HepG2 (cell line): ENCODE measurements around the gene UAP1L1. TPM values are rescaled to one million over a fixed set of nuclear protein-coding genes. Genes with fewer than 3 reads are reported as not detected.

ENCODE experiments used
- CBX1 ChIP-seq: IDR thresholded peaks from one replicate; pipeline ENCODE4 v1.6.1; 2016; ENCODE audit warnings: antibody characterized with exemption, low read depth
- CHCHD3 ChIP-seq: sonication (generic); formaldehyde crosslinking; IDR thresholded peaks from 2 replicates; pipeline ENCODE4 v1.8.0; 2022; ENCODE audit warnings: mild to moderate bottlenecking, missing genetic modification reagents, moderate library complexity
- DR1 ChIP-seq: sonication (generic); formaldehyde crosslinking; IDR thresholded peaks from 2 replicates; pipeline ENCODE4 v1.8.0; 2021; ENCODE audit warnings: mild to moderate bottlenecking, missing genetic modification reagents, inconsistent platforms
- EEA1 ChIP-seq: sonication (generic); formaldehyde crosslinking; IDR thresholded peaks from 2 replicates; pipeline ENCODE4 v1.5.1; 2020; ENCODE audit warnings: mild to moderate bottlenecking, missing genetic modification reagents, borderline replicate concordance
- MTA1 ChIP-seq: sonication (generic); formaldehyde crosslinking; IDR thresholded peaks from 2 replicates; pipeline ENCODE4 v1.4.0; 2020; ENCODE audit warnings: missing genetic modification reagents, mild to moderate bottlenecking, borderline replicate concordance
- NAIF1 ChIP-seq: sonication (generic); formaldehyde crosslinking; IDR thresholded peaks from 2 replicates; pipeline ENCODE4 v1.5.0; 2020; ENCODE audit warnings: mild to moderate bottlenecking, missing genetic modification reagents, borderline replicate concordance
- NKX3-1 ChIP-seq: sonication (generic); formaldehyde crosslinking; IDR thresholded peaks from 2 replicates; pipeline ENCODE4 v1.5.0; 2020; ENCODE audit warnings: missing genetic modification reagents
- SIN3A ChIP-seq: IDR thresholded peaks from 2 replicates; pipeline ENCODE4 v1.6.1; 2011; ENCODE audit warnings: low read depth, mild to moderate bottlenecking, control low read depth, low read length, borderline replicate concordance
- SP140L ChIP-seq: sonication (generic); formaldehyde crosslinking; IDR thresholded peaks from 2 replicates; pipeline ENCODE4 v1.4.0; 2020; ENCODE audit warnings: missing genetic modification reagents, borderline replicate concordance
- ZIK1 ChIP-seq: sonication (generic); formaldehyde crosslinking; IDR thresholded peaks from 2 replicates; pipeline ENCODE4 v1.5.0; 2020; ENCODE audit warnings: mild to moderate bottlenecking, low read depth, missing genetic modification reagents, borderline replicate concordance
- ZNF224 ChIP-seq: sonication (generic); formaldehyde crosslinking; IDR thresholded peaks from 2 replicates; pipeline ENCODE4 v1.5.0; 2020; ENCODE audit warnings: mild to moderate bottlenecking, missing genetic modification reagents
- ZNF235 ChIP-seq: sonication (generic); formaldehyde crosslinking; IDR thresholded peaks from 2 replicates; pipeline ENCODE4 v1.8.1; 2023; ENCODE audit warnings: mild to moderate bottlenecking, missing genetic modification reagents, borderline replicate concordance
- ZNF367 ChIP-seq: sonication (generic); formaldehyde crosslinking; IDR thresholded peaks from 2 replicates; pipeline ENCODE4 v1.4.0; 2020; ENCODE audit warnings: missing genetic modification reagents, borderline replicate concordance
- ZNF678 ChIP-seq: sonication (generic); formaldehyde crosslinking; IDR thresholded peaks from 2 replicates; pipeline ENCODE4 v1.4.0; 2020; ENCODE audit warnings: mild to moderate bottlenecking, missing genetic modification reagents
- ZNF883 ChIP-seq: sonication (generic); formaldehyde crosslinking; IDR thresholded peaks from 2 replicates; pipeline ENCODE4 v1.5.1; 2020; ENCODE audit warnings: mild to moderate bottlenecking, missing genetic modification reagents; ENCODE audit errors: not compliant biosample characterization
- polyA plus RNA-seq, 8 experiments: library from polyadenylated mRNA; depleted of rRNA in 3 of 8; stranded (reverse) in 7 of 8; unstranded in 1 of 8; fragments of >200 nt; fragmentation: Illumina TruSeq in 4 of 8; extraction: Trizol in 4 of 8; gene quantifications; 2 replicates each; pipeline versions ENCODE4 v1.2.1 to v1.2.3, GENCODE V29; 2011 to 2016; ENCODE audit warnings: low read depth in 4 of 8, missing spikeins in 1 of 8, mixed read lengths in 1 of 8; ENCODE audit not compliant: insufficient read depth in 1 of 8
- total RNA-seq, 5 experiments: library from RNA; depleted of rRNA; stranded (reverse); fragments of >200 nt; fragmentation: Illumina TruSeq; extraction: Trizol; gene quantifications; 2 replicates each; pipeline ENCODE4 v1.2.3, GENCODE V29; 2016; ENCODE audit warnings: low read depth in 1 of 5
- TF ChIP-seq, protein P1 (sequence below): sonication (generic); formaldehyde crosslinking; IDR thresholded peaks from 2 replicates; pipeline ENCODE4 v1.4.0; 2020; ENCODE audit warnings: missing genetic modification reagents, mild to moderate bottlenecking, borderline replicate concordance
- TF ChIP-seq, protein P2 (sequence below): sonication (generic); formaldehyde crosslinking; conservative IDR thresholded peaks from 2 replicates; pipeline ENCODE4 v1.8.0; 2022; ENCODE audit warnings: missing genetic modification reagents
- TF ChIP-seq, protein P3 (sequence below): sonication (generic); formaldehyde crosslinking; IDR thresholded peaks from 2 replicates; pipeline ENCODE4 v1.8.1; 2023; ENCODE audit warnings: mild to moderate bottlenecking, moderate library complexity, missing genetic modification reagents
- TF ChIP-seq, protein P4 (sequence below): sonication (generic); formaldehyde crosslinking; conservative IDR thresholded peaks from 2 replicates; pipeline ENCODE4 v1.4.0; 2020; ENCODE audit warnings: missing genetic modification reagents
- TF ChIP-seq, protein P5 (sequence below): sonication (generic); formaldehyde crosslinking; conservative IDR thresholded peaks from 2 replicates; pipeline ENCODE4 v1.8.0; 2022; ENCODE audit warnings: mild to moderate bottlenecking, moderate library complexity, missing genetic modification reagents

The UAP1L1 gene
- total and polyA plus RNA-seq, 2 of the 13 experiments (the other 11 are each of a cell fraction or from before 2014, with no cell fraction given): 5.4 to 6.4 TPM

DNA sequence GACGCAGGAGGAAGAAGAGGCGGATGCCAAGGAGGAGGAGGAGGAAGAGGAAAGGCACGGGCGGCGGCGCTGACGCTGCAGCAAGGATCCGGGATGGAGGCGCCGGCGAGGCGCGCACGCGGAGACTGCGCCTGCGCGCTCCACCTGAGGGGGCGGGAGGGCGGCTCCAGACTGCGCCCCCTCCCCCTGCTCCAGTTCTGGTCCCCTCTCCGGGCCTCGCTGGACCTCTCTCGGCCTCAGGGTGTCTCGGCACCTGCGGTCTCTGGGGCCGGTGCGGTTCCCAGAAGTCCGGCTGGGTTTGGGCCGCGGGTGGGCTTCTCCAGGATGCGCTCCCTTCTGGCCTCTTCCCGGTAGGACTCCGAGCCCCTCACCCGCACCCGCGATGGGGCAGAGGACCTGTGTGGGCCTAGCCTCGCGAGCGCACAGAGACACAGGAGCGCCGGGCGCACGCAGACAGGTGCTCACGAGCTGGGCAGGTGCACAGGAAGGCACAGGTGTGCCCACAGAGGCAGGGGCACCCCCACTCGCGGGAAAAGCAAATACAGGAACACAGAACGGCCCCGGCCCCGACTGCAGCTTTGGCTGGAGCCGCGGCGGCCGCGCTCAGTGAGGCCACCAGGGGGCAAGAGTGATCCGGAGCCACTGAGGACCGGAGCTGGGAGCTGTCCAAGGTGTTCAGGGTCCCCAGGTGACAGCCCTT, 31.1 kb upstream of the UAP1L1 start, which contains the start of gene NPDC1 (continued):
- TF ChIP-seq, protein P1, sequence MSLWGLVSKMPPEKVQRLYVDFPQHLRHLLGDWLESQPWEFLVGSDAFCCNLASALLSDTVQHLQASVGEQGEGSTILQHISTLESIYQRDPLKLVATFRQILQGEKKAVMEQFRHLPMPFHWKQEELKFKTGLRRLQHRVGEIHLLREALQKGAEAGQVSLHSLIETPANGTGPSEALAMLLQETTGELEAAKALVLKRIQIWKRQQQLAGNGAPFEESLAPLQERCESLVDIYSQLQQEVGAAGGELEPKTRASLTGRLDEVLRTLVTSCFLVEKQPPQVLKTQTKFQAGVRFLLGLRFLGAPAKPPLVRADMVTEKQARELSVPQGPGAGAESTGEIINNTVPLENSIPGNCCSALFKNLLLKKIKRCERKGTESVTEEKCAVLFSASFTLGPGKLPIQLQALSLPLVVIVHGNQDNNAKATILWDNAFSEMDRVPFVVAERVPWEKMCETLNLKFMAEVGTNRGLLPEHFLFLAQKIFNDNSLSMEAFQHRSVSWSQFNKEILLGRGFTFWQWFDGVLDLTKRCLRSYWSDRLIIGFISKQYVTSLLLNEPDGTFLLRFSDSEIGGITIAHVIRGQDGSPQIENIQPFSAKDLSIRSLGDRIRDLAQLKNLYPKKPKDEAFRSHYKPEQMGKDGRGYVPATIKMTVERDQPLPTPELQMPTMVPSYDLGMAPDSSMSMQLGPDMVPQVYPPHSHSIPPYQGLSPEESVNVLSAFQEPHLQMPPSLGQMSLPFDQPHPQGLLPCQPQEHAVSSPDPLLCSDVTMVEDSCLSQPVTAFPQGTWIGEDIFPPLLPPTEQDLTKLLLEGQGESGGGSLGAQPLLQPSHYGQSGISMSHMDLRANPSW: no peak
- no peak for TF ChIP-seq CBX1
- TF ChIP-seq, protein P2, sequence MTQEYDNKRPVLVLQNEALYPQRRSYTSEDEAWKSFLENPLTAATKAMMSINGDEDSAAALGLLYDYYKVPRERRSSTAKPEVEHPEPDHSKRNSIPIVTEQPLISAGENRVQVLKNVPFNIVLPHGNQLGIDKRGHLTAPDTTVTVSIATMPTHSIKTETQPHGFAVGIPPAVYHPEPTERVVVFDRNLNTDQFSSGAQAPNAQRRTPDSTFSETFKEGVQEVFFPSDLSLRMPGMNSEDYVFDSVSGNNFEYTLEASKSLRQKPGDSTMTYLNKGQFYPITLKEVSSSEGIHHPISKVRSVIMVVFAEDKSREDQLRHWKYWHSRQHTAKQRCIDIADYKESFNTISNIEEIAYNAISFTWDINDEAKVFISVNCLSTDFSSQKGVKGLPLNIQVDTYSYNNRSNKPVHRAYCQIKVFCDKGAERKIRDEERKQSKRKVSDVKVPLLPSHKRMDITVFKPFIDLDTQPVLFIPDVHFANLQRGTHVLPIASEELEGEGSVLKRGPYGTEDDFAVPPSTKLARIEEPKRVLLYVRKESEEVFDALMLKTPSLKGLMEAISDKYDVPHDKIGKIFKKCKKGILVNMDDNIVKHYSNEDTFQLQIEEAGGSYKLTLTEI (CRISPR knock-in tag): no peak
- TF ChIP-seq, protein P3, sequence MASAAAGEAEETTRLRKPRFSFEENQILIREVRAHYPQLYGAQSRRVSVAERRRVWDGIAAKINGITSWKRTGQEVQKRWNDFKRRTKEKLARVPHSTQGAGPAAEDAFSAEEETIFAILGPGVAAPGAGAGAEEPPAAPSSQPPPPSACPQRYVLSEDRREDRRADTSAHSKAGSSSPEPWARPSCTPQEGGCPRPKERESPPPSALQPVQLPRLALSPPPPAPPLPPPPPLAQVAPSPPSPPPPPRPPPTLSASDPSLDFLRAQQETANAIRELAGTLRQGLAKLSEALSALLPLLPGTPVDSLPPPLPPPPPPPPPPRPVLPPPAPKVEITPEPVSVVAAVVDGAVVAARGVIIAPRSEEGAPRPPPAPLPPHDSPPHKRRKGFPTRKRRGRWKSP (CRISPR knock-in tag): peak; percentile 30; the same call in 1 of the 2 replicates
- TF ChIP-seq EEA1 (CRISPR knock-in tag): peak; percentile 60; the same call in 1 of the 2 replicates
- 0 out of 2 replicates have a peak, but pooled peaks have one; percentile 24 for TF ChIP-seq ZNF678 (CRISPR knock-in tag)
- peak; percentile 38; the same call in 1 of the 2 replicates for TF ChIP-seq ZNF367
- TF ChIP-seq ZIK1: peak; percentile 76; the same call in 1 of the 2 replicates
- TF ChIP-seq SIN3A: peak; percentile 94; the same call in 1 of the 2 replicates
- peak; percentile 30; the same call in 1 of the 2 replicates for TF ChIP-seq ZNF224 (CRISPR knock-in tag)
- peak; percentile 47; the same call in 1 of the 2 replicates for TF ChIP-seq NAIF1
- TF ChIP-seq SP140L (CRISPR knock-in tag): peak; percentile 87; the same call in 1 of the 2 replicates
- TF ChIP-seq, protein P4, sequence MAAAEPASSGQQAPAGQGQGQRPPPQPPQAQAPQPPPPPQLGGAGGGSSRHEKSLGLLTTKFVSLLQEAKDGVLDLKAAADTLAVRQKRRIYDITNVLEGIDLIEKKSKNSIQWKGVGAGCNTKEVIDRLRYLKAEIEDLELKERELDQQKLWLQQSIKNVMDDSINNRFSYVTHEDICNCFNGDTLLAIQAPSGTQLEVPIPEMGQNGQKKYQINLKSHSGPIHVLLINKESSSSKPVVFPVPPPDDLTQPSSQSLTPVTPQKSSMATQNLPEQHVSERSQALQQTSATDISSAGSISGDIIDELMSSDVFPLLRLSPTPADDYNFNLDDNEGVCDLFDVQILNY (CRISPR knock-in tag): 0 out of 2 replicates have a peak, but pooled peaks have one; percentile 33
- TF ChIP-seq DR1 (CRISPR knock-in tag): no peak
- TF ChIP-seq NKX3-1 (CRISPR knock-in tag): peak; percentile 84
- TF ChIP-seq, protein P5, sequence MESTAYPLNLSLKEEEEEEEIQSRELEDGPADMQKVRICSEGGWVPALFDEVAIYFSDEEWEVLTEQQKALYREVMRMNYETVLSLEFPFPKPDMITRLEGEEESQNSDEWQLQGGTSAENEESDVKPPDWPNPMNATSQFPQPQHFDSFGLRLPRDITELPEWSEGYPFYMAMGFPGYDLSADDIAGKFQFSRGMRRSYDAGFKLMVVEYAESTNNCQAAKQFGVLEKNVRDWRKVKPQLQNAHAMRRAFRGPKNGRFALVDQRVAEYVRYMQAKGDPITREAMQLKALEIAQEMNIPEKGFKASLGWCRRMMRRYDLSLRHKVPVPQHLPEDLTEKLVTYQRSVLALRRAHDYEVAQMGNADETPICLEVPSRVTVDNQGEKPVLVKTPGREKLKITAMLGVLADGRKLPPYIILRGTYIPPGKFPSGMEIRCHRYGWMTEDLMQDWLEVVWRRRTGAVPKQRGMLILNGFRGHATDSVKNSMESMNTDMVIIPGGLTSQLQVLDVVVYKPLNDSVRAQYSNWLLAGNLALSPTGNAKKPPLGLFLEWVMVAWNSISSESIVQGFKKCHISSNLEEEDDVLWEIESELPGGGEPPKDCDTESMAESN (CRISPR knock-in tag): peak; percentile 72; the same call in 1 of the 2 replicates
- 0 out of 2 replicates have a peak, but pooled peaks have one; percentile 58 for TF ChIP-seq MTA1
- no peak for TF ChIP-seq ZNF235
- TF ChIP-seq CHCHD3 (CRISPR knock-in tag): peak; percentile 30; the same call in 1 of the 2 replicates
- peak; percentile 68 for TF ChIP-seq ZNF883 (CRISPR knock-in tag)
